Esophagus squamous epithelium (tissue), 4 donors: ENCODE results near the gene OPHN1.

Source experiments
- CTCF ChIP-seq, 6 experiments: fragments of 450-650 bp in 4 of 6; fragments of 200-600 bp in 2 of 6; sonication (generic) in 2 of 6; IDR thresholded peaks; one replicate each; pipeline ENCODE4 v1.5.1; 2016 to 2019; ENCODE audit warnings: antibody characterized with exemption in 6 of 6, mild to moderate bottlenecking in 4 of 6, moderate library complexity in 4 of 6
- POLR2A ChIP-seq, 4 donors: fragments of 450-650 bp; IDR thresholded peaks; one replicate each; pipeline ENCODE4 v1.6.1; 2017; ENCODE audit warnings: antibody characterized with exemption in 4 of 4, mild to moderate bottlenecking in 4 of 4, moderate library complexity in 3 of 4

- TF ChIP-seq CTCF (IDR thresholded peaks at IDR 0.05) (no peak), POLR2A (IDR thresholded peaks at IDR 0.05) (no peak)
Observed at GRCh38 chrX:68372665-68373064, 60.6 kb downstream of the OPHN1 start.
